Liver (tissue), 3 donors: Measurements from ENCODE around the gene RFNG.

ENCODE experiments used
- ATF3 ChIP-seq: IDR thresholded peaks from 2 replicates; pipeline ENCODE4 v1.6.1; 2016; ENCODE audit warnings: antibody characterized with exemption
- CTCF ChIP-seq: fragments of 150-350 bp; IDR thresholded peaks from 2 replicates; pipeline ENCODE4 v1.5.1; 2017; ENCODE audit warnings: improper control_type of control experiment, low read depth, low read length; ENCODE audit not compliant: missing input control
- EGR1 ChIP-seq, 2 donors: IDR thresholded peaks; 2 replicates each; pipeline ENCODE4 v1.6.1; 2016 to 2018; ENCODE audit warnings: antibody characterized with exemption in 2 of 2, low read depth in 2 of 2
- FOXA1 ChIP-seq: IDR thresholded peaks from 2 replicates; pipeline ENCODE4 v1.6.1; 2016; ENCODE audit warnings: antibody characterized with exemption
- GABPA ChIP-seq, 2 donors: IDR thresholded peaks in 1 of 2; conservative IDR thresholded peaks in 1 of 2; 2 replicates each; pipeline ENCODE4 v1.6.1; 2016; ENCODE audit warnings: antibody characterized with exemption in 2 of 2, mild to moderate bottlenecking in 1 of 2, moderate library complexity in 1 of 2
- HNF4G ChIP-seq: IDR thresholded peaks from 2 replicates; pipeline ENCODE4 v1.6.1; 2016; ENCODE audit warnings: antibody characterized with exemption
- JUND ChIP-seq, 2 donors: IDR thresholded peaks; 2 replicates each; pipeline ENCODE4 v1.6.1; 2016; ENCODE audit warnings: antibody characterized with exemption in 2 of 2
- MAX ChIP-seq: IDR thresholded peaks from 2 replicates; pipeline ENCODE4 v1.6.1; 2016; ENCODE audit warnings: antibody characterized with exemption
- RAD21 ChIP-seq, 2 donors: IDR thresholded peaks; 2 replicates each; pipeline ENCODE4 v1.6.1; 2016; ENCODE audit warnings: antibody characterized with exemption in 2 of 2, mild to moderate bottlenecking in 2 of 2
- REST ChIP-seq: IDR thresholded peaks from 2 replicates; pipeline ENCODE4 v1.6.1; 2016; ENCODE audit warnings: antibody characterized with exemption, mild to moderate bottlenecking
- RXRA ChIP-seq, 2 donors: IDR thresholded peaks; 2 replicates each; pipeline ENCODE4 v1.6.1; 2017 to 2018; ENCODE audit warnings: antibody characterized with exemption in 2 of 2, mild to moderate bottlenecking in 1 of 2
- SP1 ChIP-seq: IDR thresholded peaks from 2 replicates; pipeline ENCODE4 v1.6.1; 2018; ENCODE audit warnings: antibody characterized with exemption, mild to moderate bottlenecking
- TAF1 ChIP-seq: conservative IDR thresholded peaks from 2 replicates; pipeline ENCODE4 v1.6.1; 2016; ENCODE audit warnings: antibody characterized with exemption, mild to moderate bottlenecking
- ZBTB33 ChIP-seq: IDR thresholded peaks from 2 replicates; pipeline ENCODE4 v1.6.1; 2016; ENCODE audit warnings: antibody characterized with exemption
- donor health status: healthy.
- donor health status: healthy.

- TF ChIP-seq CTCF (no peak), SP1 (no peak), MAX (no peak), HNF4G (no peak), TAF1 (no peak), EGR1 (IDR thresholded peaks at IDR 0.05; ENCODE audit: low read depth in 2 of 2) (no peak), GABPA (IDR thresholded peaks at IDR 0.05 in 1 of 2, conservative IDR thresholded peaks at IDR 0.05 in 1 of 2) (no peak), JUND (IDR thresholded peaks at IDR 0.05) (no peak), RAD21 (IDR thresholded peaks at IDR 0.05) (no peak), ZBTB33 (no peak), RXRA (IDR thresholded peaks at IDR 0.05) (no peak), ATF3 (no peak), REST (no peak), FOXA1 (no peak)
Measured at GRCh38 chr17:82029990-82030469, 21.6 kb downstream of the RFNG start.
